ENCODE data around the gene TMEM212. TPM values are rescaled to one million over a fixed set of nuclear protein-coding genes. Genes with fewer than 3 reads are reported as not detected.
"Not testable (repeated sequence)": the region's sequence is repeated elsewhere in the genome, so short reads cannot be mapped to it uniquely, and the experiment has no call there.

Gene TMEM212
- total RNA-seq, 2 experiments from 2014 or later: not detected

DNA sequence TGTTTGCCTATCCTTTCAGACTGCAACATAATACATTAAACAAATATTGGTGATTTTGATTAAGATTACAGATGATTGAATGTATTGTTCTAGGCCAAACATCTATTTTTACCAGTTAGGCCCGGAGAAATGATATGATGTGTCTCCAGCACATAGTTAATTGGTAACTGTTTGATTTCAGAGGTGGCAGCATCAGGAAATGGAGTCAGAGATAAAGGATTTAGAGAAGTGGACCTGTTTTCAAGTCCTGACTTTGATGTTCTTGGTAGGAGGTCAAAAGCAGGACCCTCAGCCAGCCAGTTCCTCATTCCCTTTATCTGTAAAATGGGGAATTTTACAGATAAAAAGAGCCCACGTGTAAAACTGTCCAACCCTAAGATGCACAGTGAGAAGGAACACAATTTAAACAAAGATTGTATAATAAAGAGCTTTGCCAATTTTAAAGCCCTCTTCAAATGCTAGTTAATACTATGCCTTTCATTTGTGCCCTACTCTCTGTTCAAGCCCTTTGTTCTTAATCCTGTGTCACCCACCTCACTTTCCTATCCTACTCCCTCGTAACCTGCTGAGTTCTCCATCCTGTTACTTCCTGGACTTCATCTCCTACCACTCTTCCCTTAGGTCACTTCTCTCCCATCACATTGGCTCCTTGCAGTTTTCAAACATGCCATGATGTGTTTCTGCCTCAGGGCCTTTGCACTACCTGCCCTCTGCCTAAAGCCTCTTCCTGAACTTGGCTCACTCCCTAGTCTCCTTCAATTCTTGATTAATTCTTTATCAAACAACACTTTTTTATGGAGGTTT is 2.5 kb downstream of the TMEM212 start:
- Mint-ChIP-seq H3K4me1 (peaks cover 20% of the 10 kb centered on the region), H3K27ac (no peak overlapping the region), H3K4me3 (no peak overlapping the region), H3K27me3 (peaks cover 15% of the 10 kb centered on the region), H3K9me3 (peaks cover 6% of the 10 kb centered on the region), H3K36me3 (ENCODE audit: low read depth) (peaks cover 3% of the 10 kb centered on the region)
- no peak for DNase-seq
- ChIA-PET POLR2A (no interaction called here), CTCF (no interaction called here)

DNA sequence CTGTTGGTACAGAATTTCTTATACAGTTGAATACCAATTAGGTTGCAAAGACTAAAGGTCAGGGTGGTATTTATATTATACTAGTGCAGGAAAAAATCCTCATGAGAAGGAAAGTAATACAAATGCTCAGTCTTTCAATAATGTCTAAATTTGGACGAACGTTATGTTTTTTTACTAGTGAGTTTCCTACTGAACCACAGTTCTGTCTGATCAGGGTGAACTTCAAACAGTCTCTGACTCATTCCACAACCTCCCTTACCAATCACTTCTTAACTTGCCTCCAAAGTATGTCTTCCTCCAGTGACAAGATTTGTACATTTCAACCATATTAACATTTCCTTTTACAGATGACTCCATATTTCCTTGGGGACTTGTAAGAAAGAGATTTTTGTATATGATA is 3.4 kb downstream of the TMEM212 start:
- H3K4me3 Mint-ChIP-seq: no peak overlapping the region
- no peak overlapping the region for H3K27ac Mint-ChIP-seq
- peaks cover 3% of the 10 kb centered on the region for H3K36me3 Mint-ChIP-seq (ENCODE audit: low read depth)
- ChIA-PET CTCF (no interaction called here), POLR2A (no interaction called here)
- peaks cover 6% of the 10 kb centered on the region for H3K9me3 Mint-ChIP-seq
- peaks cover 21% of the 10 kb centered on the region for H3K27me3 Mint-ChIP-seq
- H3K4me1 Mint-ChIP-seq: peaks cover 20% of the 10 kb centered on the region
- DNase-seq: peak; percentile 35

DNA sequence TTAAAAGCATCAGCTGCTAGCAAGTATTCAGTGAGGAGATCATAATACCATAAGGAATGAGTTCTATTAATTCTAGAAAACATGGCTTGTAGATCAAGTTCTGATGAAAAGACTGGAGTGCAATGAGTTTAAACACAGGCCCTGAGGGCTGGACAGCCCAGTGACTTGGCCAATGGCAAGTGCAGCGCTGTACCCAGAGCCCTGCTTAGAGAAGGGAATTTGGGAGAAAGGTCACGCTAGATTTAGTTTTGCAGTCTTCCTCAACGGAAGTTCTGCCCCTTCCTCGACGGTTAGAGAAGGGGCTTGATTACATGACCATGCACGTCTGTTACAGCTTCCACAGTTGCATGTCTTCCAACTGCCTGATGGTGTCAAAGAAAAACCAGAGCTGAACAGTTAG is 4.0 kb downstream of the TMEM212 start:
- CTCF ChIA-PET: interaction anchor here (1.6 kb wide), 1 partner anchor 10 kb away, joined by 4 read pairs; no protein-coding TSS in a partner anchor

DNA sequence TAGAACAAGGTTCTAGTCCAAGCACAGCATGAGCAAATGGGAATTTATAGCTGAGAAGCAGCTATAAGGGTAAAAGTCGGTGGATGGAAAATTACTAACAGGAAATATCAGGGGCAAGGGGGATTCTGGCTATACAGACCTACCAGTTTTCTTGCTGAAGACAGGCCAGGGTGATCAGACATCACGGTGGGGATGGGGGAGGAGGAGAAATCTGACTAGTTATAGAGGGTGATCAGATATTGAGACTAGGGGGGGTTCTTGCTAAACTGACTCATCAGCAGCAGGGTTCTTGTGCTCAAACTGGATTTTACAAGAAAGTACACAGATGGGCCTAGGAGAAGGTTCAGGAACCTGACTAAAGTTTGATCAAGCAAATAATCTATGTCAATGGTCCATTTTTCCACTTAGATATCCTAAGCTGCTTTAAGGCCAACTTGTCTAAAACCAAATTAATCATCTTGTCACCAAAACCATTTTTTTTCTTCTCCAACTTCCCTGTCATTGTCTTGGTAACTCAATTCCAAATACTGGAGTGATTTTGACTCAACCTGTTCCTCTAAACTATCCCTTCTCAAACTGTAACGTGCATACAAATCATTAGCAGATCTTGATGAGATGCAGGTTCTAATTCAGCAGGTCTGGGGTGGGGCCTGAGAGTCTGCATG is 4.6 kb downstream of the TMEM212 start:
- ChIA-PET CTCF (interaction anchor here (1.6 kb wide), 1 partner anchor 10 kb away, joined by 4 read pairs; no protein-coding TSS in a partner anchor), POLR2A (no interaction called here)
- peaks cover 20% of the 10 kb centered on the region for H3K4me1 Mint-ChIP-seq
- H3K9me3 Mint-ChIP-seq: peaks cover 6% of the 10 kb centered on the region
- H3K27ac Mint-ChIP-seq: no peak overlapping the region
- DNase-seq: no peak
- H3K4me3 Mint-ChIP-seq: no peak overlapping the region
- peaks cover 21% of the 10 kb centered on the region for H3K27me3 Mint-ChIP-seq
- H3K36me3 Mint-ChIP-seq (ENCODE audit: low read depth): peaks cover 3% of the 10 kb centered on the region

More for the DNA sequence above, 4.0 kb downstream of the TMEM212 start:
- H3K27ac Mint-ChIP-seq: no peak overlapping the region
- no peak overlapping the region for H3K4me3 Mint-ChIP-seq
- no peak for DNase-seq
- H3K36me3 Mint-ChIP-seq (ENCODE audit: low read depth): peaks cover 3% of the 10 kb centered on the region
- peaks cover 20% of the 10 kb centered on the region for H3K4me1 Mint-ChIP-seq
- peaks cover 21% of the 10 kb centered on the region for H3K27me3 Mint-ChIP-seq
- POLR2A ChIA-PET: no interaction called here
- peaks cover 6% of the 10 kb centered on the region for H3K9me3 Mint-ChIP-seq

DNA sequence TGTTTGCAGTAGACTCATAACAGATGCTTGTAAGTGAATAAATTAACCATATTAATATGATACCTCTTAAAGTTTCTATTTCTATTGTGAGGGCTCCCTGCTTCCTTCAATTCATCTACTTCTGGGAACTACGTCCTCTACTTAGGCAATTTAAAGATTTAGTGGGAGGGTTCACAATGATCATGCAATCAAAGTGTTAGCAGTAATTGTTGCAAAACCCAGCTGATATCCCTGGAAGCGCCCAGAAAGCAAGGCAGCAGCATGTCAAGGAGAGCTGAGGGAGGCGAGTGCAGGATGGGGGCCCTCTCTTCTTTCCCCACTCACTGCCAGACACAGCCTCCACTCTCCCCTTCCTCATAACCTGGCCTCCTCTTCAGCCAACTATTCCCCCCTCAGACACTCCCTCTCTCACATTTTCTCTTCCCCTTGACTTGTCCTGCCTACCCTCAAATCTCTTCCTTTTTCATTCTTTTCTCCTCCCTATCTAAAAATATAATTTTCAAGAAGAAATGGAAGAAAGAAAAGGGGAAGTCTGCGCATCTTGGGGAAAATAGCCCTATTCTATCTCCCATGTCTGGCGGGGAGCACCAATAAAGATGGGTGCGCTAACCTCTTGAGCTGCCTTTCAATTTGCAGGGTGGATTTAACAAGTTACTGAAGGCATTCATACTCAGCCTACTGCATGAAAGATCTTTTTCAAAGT is 6.6 kb downstream of the TMEM212 start:
- CTCF ChIA-PET: interaction anchor here (0.5 kb wide), 1 partner anchor 289 kb away, joined by 3 read pairs; no protein-coding TSS in a partner anchor
- peaks cover 15% of the 10 kb centered on the region for H3K9me3 Mint-ChIP-seq
- peaks cover 20% of the 10 kb centered on the region for H3K4me1 Mint-ChIP-seq
- peaks cover 6% of the 10 kb centered on the region for H3K36me3 Mint-ChIP-seq (ENCODE audit: low read depth)
- H3K27me3 Mint-ChIP-seq: peaks cover 27% of the 10 kb centered on the region
- POLR2A ChIA-PET: no interaction called here
- no peak overlapping the region for H3K4me3 Mint-ChIP-seq
- no peak overlapping the region for H3K27ac Mint-ChIP-seq
- DNase-seq: no peak

DNA sequence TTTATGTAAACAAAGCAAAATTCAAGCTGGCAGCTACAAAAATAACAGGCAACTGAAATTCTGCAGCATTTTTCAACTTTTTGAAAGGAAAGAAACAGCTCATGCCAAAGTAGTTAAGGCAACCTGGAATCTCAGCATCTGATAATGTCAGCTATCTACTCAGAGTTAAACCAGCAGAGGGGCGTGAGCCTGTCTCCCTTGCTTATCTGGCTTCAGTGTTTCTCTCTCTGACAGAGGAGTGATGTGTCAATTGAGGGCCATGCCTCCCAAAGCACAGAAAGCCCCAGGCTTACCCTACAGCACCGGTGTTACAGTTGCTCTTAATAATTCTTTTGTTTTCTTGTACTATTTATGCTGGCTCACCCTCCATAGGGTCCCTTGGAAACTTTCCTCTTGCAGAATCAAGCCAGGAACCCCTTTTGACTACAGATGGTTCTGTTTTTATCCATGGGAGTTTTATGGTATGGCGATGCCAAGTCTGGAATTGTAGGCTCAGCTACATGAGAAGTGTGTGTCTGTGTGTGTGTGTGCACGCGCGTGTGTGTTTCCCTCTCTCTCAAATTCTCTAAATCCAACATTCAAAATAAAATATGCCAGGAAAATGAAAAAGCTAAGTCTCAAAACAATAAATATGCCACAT is 7.3 kb downstream of the TMEM212 start:
- no peak for DNase-seq
- H3K27ac Mint-ChIP-seq: no peak overlapping the region
- no peak overlapping the region for H3K4me3 Mint-ChIP-seq
- peaks cover 27% of the 10 kb centered on the region for H3K27me3 Mint-ChIP-seq
- ChIA-PET CTCF (no interaction called here), POLR2A (no interaction called here)
- H3K9me3 Mint-ChIP-seq: peaks cover 15% of the 10 kb centered on the region
- H3K36me3 Mint-ChIP-seq (ENCODE audit: low read depth): peaks cover 6% of the 10 kb centered on the region
- peaks cover 20% of the 10 kb centered on the region for H3K4me1 Mint-ChIP-seq

DNA sequence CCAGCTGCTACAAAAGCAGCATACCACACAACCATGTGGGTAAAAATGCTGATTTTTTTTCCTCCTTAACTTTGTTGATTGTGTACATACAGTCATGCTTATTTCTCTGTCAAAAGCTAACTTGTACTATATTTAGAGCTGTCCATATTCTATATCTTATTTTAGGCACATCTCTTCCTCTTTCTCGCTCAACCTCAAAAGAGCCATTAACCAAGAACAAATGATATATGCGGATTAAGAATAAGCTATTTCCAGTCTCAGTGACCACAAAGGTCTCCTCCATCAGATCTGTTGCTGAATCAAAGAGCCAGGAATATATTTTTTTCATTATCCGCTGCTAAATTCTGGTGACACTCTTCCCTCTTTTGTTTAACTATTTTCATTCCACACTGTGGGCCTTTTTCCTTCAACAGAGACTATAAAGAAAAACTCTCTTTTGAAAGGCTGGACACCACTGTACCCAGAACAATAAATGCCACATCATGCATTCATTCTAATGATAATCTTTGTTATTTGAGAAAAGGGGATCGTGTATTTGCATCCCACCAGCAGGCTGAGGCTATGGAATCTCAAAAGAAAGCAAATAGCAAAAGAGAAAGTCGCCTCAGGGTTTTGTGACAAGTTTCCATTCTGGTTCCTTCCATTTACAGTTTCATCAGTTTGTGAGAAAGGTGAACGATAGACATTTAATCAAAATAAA is 8.0 kb downstream of the TMEM212 start:
- ChIA-PET POLR2A (no interaction called here), CTCF (no interaction called here)
- Mint-ChIP-seq H3K4me3 (no peak overlapping the region), H3K36me3 (ENCODE audit: low read depth) (peaks cover 6% of the 10 kb centered on the region), H3K4me1 (peaks cover 16% of the 10 kb centered on the region), H3K27me3 (peaks cover 27% of the 10 kb centered on the region), H3K27ac (no peak overlapping the region), H3K9me3 (peaks cover 12% of the 10 kb centered on the region)
- DNase-seq: no peak

DNA sequence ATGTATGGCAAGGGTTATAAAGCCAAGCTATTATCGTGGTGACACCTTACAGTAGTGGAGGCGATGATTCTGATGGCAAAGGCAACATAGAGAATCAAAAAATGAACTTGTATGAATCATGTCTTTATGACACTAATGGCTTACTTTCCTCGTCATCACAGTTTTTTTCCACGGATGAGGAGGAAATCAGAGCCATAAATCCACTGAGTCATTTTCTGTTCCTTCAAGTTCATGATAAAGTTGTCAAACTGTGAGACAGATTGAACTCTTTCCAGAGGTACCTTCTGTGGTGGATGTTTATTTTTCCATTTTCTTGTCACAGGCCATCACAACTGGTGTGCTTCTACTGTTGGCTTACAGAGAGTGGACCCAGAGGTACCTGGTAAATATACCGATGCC is 8.5 kb downstream of the TMEM212 start:
- Mint-ChIP-seq H3K27me3 (peaks cover 27% of the 10 kb centered on the region), H3K27ac (no peak overlapping the region), H3K4me1 (peaks cover 11% of the 10 kb centered on the region), H3K36me3 (ENCODE audit: low read depth) (peaks cover 6% of the 10 kb centered on the region), H3K9me3 (peaks cover 14% of the 10 kb centered on the region), H3K4me3 (no peak overlapping the region)
- ChIA-PET POLR2A (no interaction called here), CTCF (no interaction called here)
- DNase-seq: no peak

- ChIA-PET POLR2A (no interaction called here), CTCF (no interaction called here)
- H3K4me1 Mint-ChIP-seq: no peaks in the 10 kb centered on the region
- H3K27me3 Mint-ChIP-seq: peaks cover 19% of the 10 kb centered on the region
- no peak overlapping the region for H3K4me3 Mint-ChIP-seq
- H3K27ac Mint-ChIP-seq: no peak overlapping the region
- peaks cover 3% of the 10 kb centered on the region for H3K36me3 Mint-ChIP-seq (ENCODE audit: low read depth)
- no peak for DNase-seq
- peaks cover 20% of the 10 kb centered on the region for H3K9me3 Mint-ChIP-seq
Measured at GRCh38 chr3:171854649-171855305, 11.6 kb downstream of the TMEM212 start.

DNA sequence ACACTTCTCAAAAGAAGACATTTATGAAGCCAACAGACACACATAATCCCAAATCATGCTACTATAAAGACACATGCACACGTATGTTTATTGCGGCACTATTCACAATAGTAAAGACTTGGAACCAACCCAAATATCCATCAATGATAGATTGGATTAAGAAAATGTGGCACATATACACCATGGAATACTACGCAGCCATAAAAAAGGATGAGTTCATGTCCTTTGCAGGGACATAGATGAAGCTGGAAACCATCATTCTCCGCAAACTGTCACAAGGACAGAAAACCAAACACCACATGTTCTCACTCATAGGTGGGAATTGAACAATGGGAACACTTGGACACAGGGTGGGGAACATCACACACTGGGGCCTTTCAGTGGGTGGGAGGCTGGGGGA is 15.6 kb downstream of the TMEM212 start:
- peaks cover 20% of the 10 kb centered on the region for H3K9me3 Mint-ChIP-seq
- H3K4me3 Mint-ChIP-seq; H3K36me3 Mint-ChIP-seq (ENCODE audit: low read depth); DNase-seq; CTCF ChIA-PET; POLR2A ChIA-PET; H3K27ac Mint-ChIP-seq; H3K4me1 Mint-ChIP-seq; H3K27me3 Mint-ChIP-seq: not testable (repeated sequence)

DNA sequence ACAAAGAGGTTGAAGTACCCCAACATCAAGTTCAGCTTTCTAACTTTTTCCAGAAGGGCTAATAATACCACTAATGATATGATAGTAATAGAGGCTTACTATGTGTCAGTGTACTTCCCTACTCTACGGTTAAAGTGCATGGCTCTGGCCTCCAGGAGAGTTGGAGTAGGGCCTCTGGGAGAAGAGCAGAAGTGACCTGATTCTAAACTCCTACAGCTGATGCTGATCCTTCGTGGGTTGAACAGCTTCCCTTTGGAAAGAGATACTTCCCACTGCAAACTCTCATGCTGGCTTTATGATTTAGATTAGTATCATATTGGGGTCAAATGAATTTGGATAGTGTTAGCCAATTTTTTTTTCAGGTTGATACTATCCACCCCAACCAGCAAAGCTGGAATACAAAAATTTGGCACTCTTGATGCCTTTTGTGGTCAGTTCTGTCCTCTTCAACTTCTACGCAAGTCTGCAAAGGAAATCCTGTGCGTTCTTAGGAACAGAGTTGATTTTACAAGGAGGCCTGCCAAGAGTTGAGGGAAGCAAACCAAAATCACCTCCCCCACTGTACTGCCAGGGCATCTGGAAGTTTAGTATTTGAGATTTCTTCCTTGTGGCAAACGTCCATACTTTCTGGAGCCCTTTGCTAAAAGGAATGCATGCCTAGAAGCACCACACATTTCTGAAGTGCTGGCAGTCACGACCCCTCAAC is 17.8 kb downstream of the TMEM212 start:
- DNase-seq: no peak
- Mint-ChIP-seq H3K27ac (no peak overlapping the region), H3K4me3 (no peak overlapping the region), H3K27me3 (peaks cover 6% of the 10 kb centered on the region), H3K9me3 (peaks cover 11% of the 10 kb centered on the region), H3K4me1 (peaks cover 3% of the 10 kb centered on the region), H3K36me3 (ENCODE audit: low read depth) (no peaks in the 10 kb centered on the region)
- POLR2A ChIA-PET: no interaction called here
- CTCF ChIA-PET: no interaction called here

DNA sequence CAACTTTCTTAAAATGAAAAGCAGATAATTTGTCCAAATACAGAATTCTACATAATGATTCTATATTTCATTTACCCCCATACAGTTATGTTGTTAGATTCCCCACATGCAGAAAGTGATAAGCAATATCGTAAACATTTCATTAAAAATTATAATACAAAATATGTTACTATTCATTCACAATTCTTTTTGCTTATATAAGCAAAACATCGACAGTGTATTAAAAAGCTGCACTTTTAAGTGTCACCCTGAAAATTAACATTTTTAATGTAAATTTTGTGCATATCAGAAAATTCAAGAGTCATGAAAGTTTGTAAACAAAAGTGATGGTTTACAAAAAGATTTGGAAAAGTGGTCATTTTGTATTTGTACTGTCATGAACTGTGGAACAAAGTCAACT is 19.2 kb downstream of the TMEM212 start:
- Mint-ChIP-seq H3K4me1 (peaks cover 3% of the 10 kb centered on the region), H3K36me3 (ENCODE audit: low read depth) (no peaks in the 10 kb centered on the region), H3K9me3 (peaks cover 5% of the 10 kb centered on the region), H3K27me3 (peaks cover 3% of the 10 kb centered on the region), H3K4me3 (no peak overlapping the region), H3K27ac (no peak overlapping the region)
- CTCF ChIA-PET: no interaction called here
- DNase-seq: no peak
- POLR2A ChIA-PET: no interaction called here

Data from activated CD4-positive, alpha-beta T cell treated with anti-CD3 and anti-CD28 coated beads, Interleukin-2, amount 10 ng/mL, durations not matched to agents 7 days and 5 days (primary cell).